ENCODE results near the gene NOC2L.

DNA sequence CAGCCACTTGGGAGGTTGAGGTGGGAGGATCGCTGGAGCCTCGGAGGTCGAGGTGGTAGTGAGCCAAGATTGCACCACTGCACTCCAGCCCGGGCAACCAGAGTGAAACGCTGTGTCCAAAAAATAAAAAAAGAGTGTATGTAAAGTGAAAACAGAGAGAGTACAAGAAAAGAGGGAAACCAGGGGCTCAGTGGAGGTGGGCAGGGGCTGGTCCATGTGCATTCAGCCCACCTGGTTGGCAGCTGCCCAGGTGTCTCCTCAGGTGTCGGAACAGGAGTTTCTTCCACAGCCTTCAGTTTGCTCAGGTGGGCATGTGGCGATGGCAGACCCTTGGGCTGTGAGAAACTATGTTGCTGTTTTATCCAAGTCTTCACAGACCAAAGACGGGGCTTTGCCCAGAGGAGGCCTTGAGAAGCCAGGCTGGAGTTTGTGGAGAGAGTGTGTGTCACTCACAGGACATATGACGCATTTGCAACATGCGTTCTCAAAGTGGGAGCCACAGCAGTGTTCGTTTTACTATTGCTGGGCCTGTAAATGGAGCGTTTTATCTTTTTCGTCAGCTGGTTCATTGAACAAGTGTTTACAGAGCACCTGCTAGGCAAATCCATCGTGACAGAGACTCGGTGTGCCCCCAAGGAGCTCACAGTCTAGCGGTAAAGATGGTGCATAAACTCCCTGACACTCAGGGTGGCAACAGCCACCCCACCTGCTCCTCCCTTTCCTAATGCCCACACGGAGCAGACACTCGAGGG is 57.8 kb downstream of the NOC2L start:
- TF ChIP-seq, protein P1, sequence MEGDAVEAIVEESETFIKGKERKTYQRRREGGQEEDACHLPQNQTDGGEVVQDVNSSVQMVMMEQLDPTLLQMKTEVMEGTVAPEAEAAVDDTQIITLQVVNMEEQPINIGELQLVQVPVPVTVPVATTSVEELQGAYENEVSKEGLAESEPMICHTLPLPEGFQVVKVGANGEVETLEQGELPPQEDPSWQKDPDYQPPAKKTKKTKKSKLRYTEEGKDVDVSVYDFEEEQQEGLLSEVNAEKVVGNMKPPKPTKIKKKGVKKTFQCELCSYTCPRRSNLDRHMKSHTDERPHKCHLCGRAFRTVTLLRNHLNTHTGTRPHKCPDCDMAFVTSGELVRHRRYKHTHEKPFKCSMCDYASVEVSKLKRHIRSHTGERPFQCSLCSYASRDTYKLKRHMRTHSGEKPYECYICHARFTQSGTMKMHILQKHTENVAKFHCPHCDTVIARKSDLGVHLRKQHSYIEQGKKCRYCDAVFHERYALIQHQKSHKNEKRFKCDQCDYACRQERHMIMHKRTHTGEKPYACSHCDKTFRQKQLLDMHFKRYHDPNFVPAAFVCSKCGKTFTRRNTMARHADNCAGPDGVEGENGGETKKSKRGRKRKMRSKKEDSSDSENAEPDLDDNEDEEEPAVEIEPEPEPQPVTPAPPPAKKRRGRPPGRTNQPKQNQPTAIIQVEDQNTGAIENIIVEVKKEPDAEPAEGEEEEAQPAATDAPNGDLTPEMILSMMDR (IDR thresholded peaks at IDR 0.05 in 4 of 5, conservative IDR thresholded peaks at IDR 0.05 in 1 of 5): no peak
- no peak for TF ChIP-seq POLR2A (IDR thresholded peaks at IDR 0.05)

Data from gastrocnemius medialis (tissue), 4 donors.